ENCODE results near the gene TMPRSS4. TPM values are rescaled to one million over a fixed set of nuclear protein-coding genes. Genes with fewer than 3 reads are reported as not detected.

TMPRSS4 gene
- total RNA-seq, 1 donor from 2014 or later: not detected

- Mint-ChIP-seq H3K9me3 (ENCODE audit: unreplicated experiment) (no peaks in the 10 kb centered on the region), H3K4me1 (ENCODE audit: unreplicated experiment) (peaks cover 20% of the 10 kb centered on the region), H3K27me3 (ENCODE audit: unreplicated experiment) (peaks cover 2% of the 10 kb centered on the region), H3K4me3 (ENCODE audit: unreplicated experiment) (no peak overlapping the region), H3K36me3 (ENCODE audit: low read depth, unreplicated experiment) (no peaks in the 10 kb centered on the region), H3K27ac (ENCODE audit: unreplicated experiment) (no peak overlapping the region)
- TF ChIP-seq CTCF (IDR thresholded peaks at IDR 0.05; ENCODE audit: unreplicated experiment): no peak
- DNase-seq (ENCODE audit: low spot score): no peak
Observed at GRCh38 chr11:118128721-118129470, 52.0 kb downstream of the TMPRSS4 start.

- H3K4me1 Mint-ChIP-seq (ENCODE audit: unreplicated experiment): peaks cover 19% of the 10 kb centered on the region
- H3K27ac Mint-ChIP-seq (ENCODE audit: unreplicated experiment): no peak overlapping the region
- TF ChIP-seq CTCF (IDR thresholded peaks at IDR 0.05; ENCODE audit: unreplicated experiment): no peak
- H3K9me3 Mint-ChIP-seq (ENCODE audit: unreplicated experiment): no peaks in the 10 kb centered on the region
- H3K27me3 Mint-ChIP-seq (ENCODE audit: unreplicated experiment): peaks cover 2% of the 10 kb centered on the region
- DNase-seq (ENCODE audit: low spot score): no peak
- no peak overlapping the region for H3K4me3 Mint-ChIP-seq (ENCODE audit: unreplicated experiment)
- H3K36me3 Mint-ChIP-seq (ENCODE audit: low read depth, unreplicated experiment): no peaks in the 10 kb centered on the region
Observed at GRCh38 chr11:118129471-118130172, 52.7 kb downstream of the TMPRSS4 start.

- DNase-seq (ENCODE audit: low spot score): no peak
- Mint-ChIP-seq H3K4me3 (ENCODE audit: unreplicated experiment) (no peak overlapping the region), H3K4me1 (ENCODE audit: unreplicated experiment) (peaks cover 10% of the 10 kb centered on the region), H3K36me3 (ENCODE audit: low read depth, unreplicated experiment) (no peaks in the 10 kb centered on the region), H3K27me3 (ENCODE audit: unreplicated experiment) (peaks cover 2% of the 10 kb centered on the region), H3K9me3 (ENCODE audit: unreplicated experiment) (no peaks in the 10 kb centered on the region), H3K27ac (ENCODE audit: unreplicated experiment) (no peak overlapping the region)
- TF ChIP-seq CTCF (IDR thresholded peaks at IDR 0.05; ENCODE audit: unreplicated experiment): no peak
Observed at GRCh38 chr11:118132385-118133151, 55.7 kb downstream of the TMPRSS4 start.

- no peak for DNase-seq (ENCODE audit: low spot score)
- no peak for TF ChIP-seq CTCF (IDR thresholded peaks at IDR 0.05; ENCODE audit: unreplicated experiment)
- peaks cover 9% of the 10 kb centered on the region for H3K4me1 Mint-ChIP-seq (ENCODE audit: unreplicated experiment)
- H3K27me3 Mint-ChIP-seq (ENCODE audit: unreplicated experiment): peaks cover 4% of the 10 kb centered on the region
- H3K4me3 Mint-ChIP-seq (ENCODE audit: unreplicated experiment): no peak overlapping the region
- H3K27ac Mint-ChIP-seq (ENCODE audit: unreplicated experiment): no peak overlapping the region
- H3K36me3 Mint-ChIP-seq (ENCODE audit: low read depth, unreplicated experiment): no peaks in the 10 kb centered on the region
- H3K9me3 Mint-ChIP-seq (ENCODE audit: unreplicated experiment): no peaks in the 10 kb centered on the region
Observed at GRCh38 chr11:118133816-118134215, 56.9 kb downstream of the TMPRSS4 start.

All from endothelial cell (in vitro differentiated cells).